Chondrocyte (in vitro differentiated cells): ENCODE results near the gene PIK3CA. TPM values are rescaled to one million over a fixed set of nuclear protein-coding genes. Genes with fewer than 3 reads are reported as not detected.

Experiments
- DNase-seq: peaks from one replicate; pipeline ENCODE4 v3.0.0; 2021; ENCODE audit warnings: mixed read lengths, low spot score
- H3K27ac Mint-ChIP-seq: one replicate; pipeline ENCODE4 v1.8.0; 2021; ENCODE audit warnings: mild to moderate bottlenecking, moderate library complexity, mixed read lengths; ENCODE audit not compliant: unreplicated experiment
- H3K27me3 Mint-ChIP-seq: 2 replicates; pipeline ENCODE4 v1.8.0; 2021; ENCODE audit warnings: low read depth, mixed read lengths
- H3K36me3 Mint-ChIP-seq: 2 replicates; pipeline ENCODE4 v1.8.0; 2021; ENCODE audit warnings: low read depth, mixed read lengths
- H3K4me1 Mint-ChIP-seq: 2 replicates; pipeline ENCODE4 v1.8.0; 2021; ENCODE audit warnings: low read depth, mild to moderate bottlenecking, mixed read lengths
- H3K4me3 Mint-ChIP-seq: one replicate; pipeline ENCODE4 v1.8.0; 2021; ENCODE audit warnings: mild to moderate bottlenecking, moderate library complexity, mixed read lengths; ENCODE audit not compliant: unreplicated experiment
- H3K9me3 Mint-ChIP-seq: 2 replicates; pipeline ENCODE4 v1.8.0; 2021; ENCODE audit warnings: low read depth, mixed read lengths
- total RNA-seq: library from RNA; stranded (reverse); gene quantifications from 3 replicates; pipeline ENCODE4 v1.2.1, GENCODE V29; 2021
- TF ChIP-seq, protein P1 (sequence below): fragments of 200-600 bp; sonication (generic); IDR thresholded peaks from 2 replicates; pipeline ENCODE4 v1.5.0; 2021; ENCODE audit warnings: antibody characterized with exemption, mild to moderate bottlenecking, moderate library complexity

Gene PIK3CA
- total RNA-seq, 1 donor from 2014 or later, result 29.3 TPM

- Mint-ChIP-seq H3K9me3 (no peaks in the 10 kb centered on the region), H3K4me3 (no peak overlapping the region), H3K4me1 (peaks cover 52% of the 10 kb centered on the region), H3K36me3 (no peaks in the 10 kb centered on the region), H3K27me3 (no peaks in the 10 kb centered on the region), H3K27ac (peak overlapping the region; percentile 63)
- TF ChIP-seq, protein P1, sequence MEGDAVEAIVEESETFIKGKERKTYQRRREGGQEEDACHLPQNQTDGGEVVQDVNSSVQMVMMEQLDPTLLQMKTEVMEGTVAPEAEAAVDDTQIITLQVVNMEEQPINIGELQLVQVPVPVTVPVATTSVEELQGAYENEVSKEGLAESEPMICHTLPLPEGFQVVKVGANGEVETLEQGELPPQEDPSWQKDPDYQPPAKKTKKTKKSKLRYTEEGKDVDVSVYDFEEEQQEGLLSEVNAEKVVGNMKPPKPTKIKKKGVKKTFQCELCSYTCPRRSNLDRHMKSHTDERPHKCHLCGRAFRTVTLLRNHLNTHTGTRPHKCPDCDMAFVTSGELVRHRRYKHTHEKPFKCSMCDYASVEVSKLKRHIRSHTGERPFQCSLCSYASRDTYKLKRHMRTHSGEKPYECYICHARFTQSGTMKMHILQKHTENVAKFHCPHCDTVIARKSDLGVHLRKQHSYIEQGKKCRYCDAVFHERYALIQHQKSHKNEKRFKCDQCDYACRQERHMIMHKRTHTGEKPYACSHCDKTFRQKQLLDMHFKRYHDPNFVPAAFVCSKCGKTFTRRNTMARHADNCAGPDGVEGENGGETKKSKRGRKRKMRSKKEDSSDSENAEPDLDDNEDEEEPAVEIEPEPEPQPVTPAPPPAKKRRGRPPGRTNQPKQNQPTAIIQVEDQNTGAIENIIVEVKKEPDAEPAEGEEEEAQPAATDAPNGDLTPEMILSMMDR, result no peak
- no peak for DNase-seq
Observed at GRCh38 chr3:179156775-179157174, 8.6 kb downstream of the PIK3CA start.

DNA sequence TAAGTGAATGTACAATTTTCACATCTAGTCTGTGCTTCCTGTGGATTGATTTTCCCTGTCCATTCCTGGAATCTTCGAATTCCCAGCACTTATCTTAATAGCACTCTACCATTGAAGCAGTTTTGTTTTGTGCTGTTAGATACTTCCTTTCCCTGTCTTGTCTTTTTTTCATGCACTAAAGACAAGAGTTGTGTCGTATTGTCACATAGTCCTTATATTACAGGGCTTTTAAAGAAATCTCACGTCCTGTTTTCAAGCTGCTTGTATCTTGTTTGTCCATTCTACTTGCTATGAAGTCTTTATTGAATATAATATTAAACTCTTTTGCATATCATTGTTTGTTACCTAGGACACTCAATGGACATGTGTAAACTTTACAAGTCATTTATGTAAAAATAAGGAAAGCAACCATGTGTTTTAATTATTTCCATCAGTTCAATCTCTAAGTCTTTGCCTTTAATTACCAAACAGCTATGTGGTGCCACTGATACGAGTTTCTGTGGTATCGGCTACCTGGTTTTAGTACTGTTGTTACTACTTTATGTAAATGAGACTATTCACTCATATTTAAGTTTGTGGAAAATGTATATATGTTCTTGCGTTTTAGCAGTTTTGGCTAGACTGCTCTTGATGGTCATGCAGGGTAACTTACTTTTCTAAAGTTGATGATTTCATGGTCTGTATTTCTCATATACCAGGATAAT lies 10.3 kb downstream of the PIK3CA start:
- H3K36me3 Mint-ChIP-seq, result no peaks in the 10 kb centered on the region
- H3K27ac Mint-ChIP-seq, result no peak overlapping the region
- no peak for DNase-seq
- no peak overlapping the region for H3K4me3 Mint-ChIP-seq
- no peaks in the 10 kb centered on the region for H3K27me3 Mint-ChIP-seq
- peaks cover 49% of the 10 kb centered on the region for H3K4me1 Mint-ChIP-seq
- TF ChIP-seq, protein P1, result no peak
- H3K9me3 Mint-ChIP-seq, result no peaks in the 10 kb centered on the region

- Mint-ChIP-seq H3K4me1 (peaks cover 40% of the 10 kb centered on the region), H3K36me3 (no peaks in the 10 kb centered on the region), H3K9me3 (peaks cover 2% of the 10 kb centered on the region), H3K4me3 (no peak overlapping the region), H3K27me3 (no peaks in the 10 kb centered on the region), H3K27ac (no peak overlapping the region)
- no peak for DNase-seq
- TF ChIP-seq, protein P1, result no peak
Observed at GRCh38 chr3:179163503-179163902, 15.3 kb downstream of the PIK3CA start.

GRCh38 chr3:179164857-179165256 lies 16.7 kb downstream of the PIK3CA start:
- Mint-ChIP-seq H3K9me3 (peaks cover 3% of the 10 kb centered on the region), H3K36me3 (no peaks in the 10 kb centered on the region), H3K27me3 (no peaks in the 10 kb centered on the region), H3K4me3 (no peak overlapping the region), H3K4me1 (peaks cover 41% of the 10 kb centered on the region), H3K27ac (no peak overlapping the region)
- TF ChIP-seq, protein P1, result no peak
- DNase-seq, result no peak

DNA sequence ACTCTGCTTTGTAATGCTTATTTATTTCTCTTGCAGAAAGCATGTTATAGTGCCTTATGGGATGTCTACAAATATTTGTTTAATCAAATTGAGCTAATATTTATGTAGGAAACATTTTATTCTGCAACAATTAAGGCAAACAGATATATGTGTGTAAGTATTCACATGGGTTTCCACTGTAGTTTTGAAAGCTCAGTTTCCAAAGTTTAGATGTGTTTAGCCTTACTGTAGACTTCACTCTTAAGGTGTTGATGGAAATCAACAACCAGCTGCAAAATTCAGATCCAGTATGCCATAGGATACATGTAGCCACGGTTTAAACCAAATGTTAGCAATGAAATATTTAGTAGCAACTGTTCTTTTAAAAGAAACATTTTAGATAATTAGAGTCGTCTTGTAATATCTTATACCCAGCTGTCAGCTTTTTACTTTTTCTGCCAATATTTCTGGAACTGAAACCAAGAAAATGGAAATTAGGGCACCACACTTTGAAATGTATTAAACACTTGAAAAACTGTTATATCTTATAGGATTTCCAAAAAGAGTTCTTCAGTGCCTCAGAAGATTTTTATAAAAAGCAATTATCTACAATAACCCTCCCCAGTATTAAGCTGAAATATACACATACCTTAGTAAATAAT lies 18.5 kb downstream of the PIK3CA start:
- no peak overlapping the region for H3K27ac Mint-ChIP-seq
- DNase-seq, result no peak
- no peaks in the 10 kb centered on the region for H3K27me3 Mint-ChIP-seq
- TF ChIP-seq, protein P1, result no peak
- H3K4me1 Mint-ChIP-seq, result peaks cover 45% of the 10 kb centered on the region
- H3K4me3 Mint-ChIP-seq, result no peak overlapping the region
- peaks cover 9% of the 10 kb centered on the region for H3K9me3 Mint-ChIP-seq
- H3K36me3 Mint-ChIP-seq, result no peaks in the 10 kb centered on the region
